H9 (cell line): ENCODE results near the gene CDR2. TPM values are rescaled to one million over a fixed set of nuclear protein-coding genes. Genes with fewer than 3 reads are reported as not detected.

ENCODE experiments used
- DNase-seq: peaks from one replicate; pipeline ENCODE4 v3.0.0-alpha.2; 2017
- H2AFZ ChIP-seq: one replicate; pipeline ENCODE4 v1.6.1; 2013; ENCODE audit warnings: mild to moderate bottlenecking, low read length, control low read depth, moderate library complexity
- H2AK5ac ChIP-seq: 2 replicates; pipeline ENCODE4 v1.6.1; 2013; ENCODE audit warnings: low read length, control low read depth, mixed read lengths; ENCODE audit not compliant: insufficient read length
- H2BK120ac ChIP-seq: one replicate; pipeline ENCODE4 v1.6.1; 2013; ENCODE audit warnings: low read depth, mild to moderate bottlenecking, low read length, control low read depth, inconsistent platforms; ENCODE audit not compliant: poor library complexity, severe bottlenecking
- H2BK12ac ChIP-seq: 2 replicates; pipeline ENCODE4 v1.6.1; 2013; ENCODE audit warnings: low read length, control low read depth, mixed read lengths, low read depth; ENCODE audit not compliant: insufficient read length
- H2BK15ac ChIP-seq: 2 replicates; pipeline ENCODE4 v1.6.1; 2013; ENCODE audit warnings: low read depth, low read length, control low read depth
- H2BK20ac ChIP-seq: one replicate; pipeline ENCODE4 v1.6.1; 2013; ENCODE audit warnings: low read depth, mild to moderate bottlenecking, low read length, control low read depth, inconsistent platforms; ENCODE audit not compliant: poor library complexity, severe bottlenecking
- H2BK5ac ChIP-seq: 2 replicates; pipeline ENCODE4 v1.6.1; 2013; ENCODE audit warnings: low read length, control low read depth, mixed read lengths; ENCODE audit not compliant: insufficient read length
- H3K14ac ChIP-seq: 2 replicates; pipeline ENCODE4 v1.6.1; 2013; ENCODE audit warnings: low read length, control low read depth; ENCODE audit not compliant: insufficient read depth
- H3K18ac ChIP-seq: 2 replicates; pipeline ENCODE4 v1.6.1; 2013; ENCODE audit warnings: low read depth, mild to moderate bottlenecking, mixed read lengths, low read length, control low read depth; ENCODE audit not compliant: insufficient read length
- H3K23ac ChIP-seq: 2 replicates; pipeline ENCODE4 v1.6.1; 2013; ENCODE audit warnings: low read length, control low read depth, mixed read lengths, low read depth; ENCODE audit not compliant: insufficient read length
- H3K23me2 ChIP-seq: 2 replicates; pipeline ENCODE4 v1.6.1; 2013; ENCODE audit warnings: low read depth, mild to moderate bottlenecking, mixed read lengths, low read length, control low read depth; ENCODE audit not compliant: insufficient read length, poor library complexity, severe bottlenecking
- H3K27ac ChIP-seq: 2 replicates; pipeline ENCODE4 v1.5.1; 2013; ENCODE audit warnings: low read length, control low read depth, mixed read lengths, low read depth; ENCODE audit not compliant: insufficient read length
- H3K27me3 ChIP-seq: 2 replicates; pipeline ENCODE4 v1.6.1; 2013; ENCODE audit warnings: low read length, control low read depth, inconsistent platforms; ENCODE audit not compliant: insufficient read depth
- H3K4ac ChIP-seq: 2 replicates; pipeline ENCODE4 v1.6.1; 2013; ENCODE audit warnings: low read depth, mild to moderate bottlenecking, control low read depth, inconsistent platforms, low read length, moderate library complexity
- H3K4me1 ChIP-seq: 2 replicates; pipeline ENCODE4 v1.6.1; 2013; ENCODE audit warnings: low read length, control low read depth, inconsistent platforms; ENCODE audit not compliant: insufficient read depth
- H3K4me2 ChIP-seq: 2 replicates; pipeline ENCODE4 v1.6.1; 2013; ENCODE audit warnings: low read length, control low read depth, mixed read lengths; ENCODE audit not compliant: insufficient read length, insufficient read depth
- H3K56ac ChIP-seq: 2 replicates; pipeline ENCODE4 v1.6.1; 2013; ENCODE audit warnings: low read depth, mild to moderate bottlenecking, mixed read lengths, low read length, control low read depth; ENCODE audit not compliant: insufficient read length
- H3K79me1 ChIP-seq: 2 replicates; pipeline ENCODE4 v1.6.1; 2013; ENCODE audit warnings: low read depth, mild to moderate bottlenecking, moderate library complexity, low read length, control low read depth, inconsistent platforms; ENCODE audit not compliant: insufficient read depth, poor library complexity, severe bottlenecking
- H3K79me2 ChIP-seq: 2 replicates; pipeline ENCODE4 v1.6.1; 2013; ENCODE audit warnings: low read length, control low read depth, inconsistent platforms; ENCODE audit not compliant: insufficient read depth
- H3K9ac ChIP-seq: 2 replicates; pipeline ENCODE4 v1.6.1; 2013; ENCODE audit warnings: low read length, control low read depth, mixed read lengths; ENCODE audit not compliant: insufficient read length; ENCODE audit errors: extremely low read depth
- H3K9me3 ChIP-seq: one replicate; pipeline ENCODE4 v1.6.1; 2013; ENCODE audit warnings: low read depth, low read length, inconsistent platforms; ENCODE audit not compliant: control insufficient read depth
- H3T11ph ChIP-seq: one replicate; pipeline ENCODE4 v1.6.1; 2013; ENCODE audit warnings: mild to moderate bottlenecking, low read length, control low read depth, inconsistent platforms
- H4K20me1 ChIP-seq: one replicate; pipeline ENCODE4 v1.6.1; 2013; ENCODE audit not compliant: control insufficient read depth, insufficient read length, insufficient read depth
- H4K5ac ChIP-seq: 2 replicates; pipeline ENCODE4 v1.6.1; 2013; ENCODE audit warnings: low read depth, mild to moderate bottlenecking, mixed read lengths, low read length, control low read depth; ENCODE audit not compliant: insufficient read length
- H4K8ac ChIP-seq: replicated peaks from 2 replicates; pipeline ENCODE4 v1.6.1; 2013; ENCODE audit warnings: low read length, control low read depth, mixed read lengths, low read depth; ENCODE audit not compliant: insufficient read length
- H4K91ac ChIP-seq: 2 replicates; pipeline ENCODE4 v1.6.1; 2013; ENCODE audit warnings: low read depth, mild to moderate bottlenecking, moderate library complexity, mixed read lengths, low read length, control low read depth; ENCODE audit not compliant: insufficient read length
- H3K27ac Mint-ChIP-seq, 3 experiments: 2 replicates in 2 of 3; 3 replicates in 1 of 3; pipeline ENCODE4 v1.8.0; 2020 to 2021; ENCODE audit warnings: mixed read lengths in 3 of 3, mild to moderate bottlenecking in 1 of 3, moderate library complexity in 1 of 3
- H3K27me3 Mint-ChIP-seq: 2 replicates; pipeline ENCODE4 v1.8.0; 2021; ENCODE audit warnings: low read depth, mild to moderate bottlenecking, moderate library complexity, mixed read lengths
- H3K36me3 Mint-ChIP-seq, 3 experiments: 2 replicates in 2 of 3; 3 replicates in 1 of 3; pipeline ENCODE4 v1.8.0; 2020 to 2021; ENCODE audit warnings: low read depth in 3 of 3, mixed read lengths in 3 of 3; ENCODE audit not compliant: insufficient read depth in 1 of 3
- H3K4me1 Mint-ChIP-seq, 2 experiments: 2 replicates each; pipeline ENCODE4 v1.8.0; 2020; ENCODE audit warnings: mixed read lengths in 2 of 2
- H3K4me3 Mint-ChIP-seq, 2 experiments: 2 replicates in 1 of 2; 3 replicates in 1 of 2; pipeline ENCODE4 v1.8.0; 2020 to 2021; ENCODE audit warnings: mild to moderate bottlenecking in 2 of 2, mixed read lengths in 2 of 2, moderate library complexity in 1 of 2
- H3K9me3 Mint-ChIP-seq, 2 experiments: 2 replicates in 1 of 2; 3 replicates in 1 of 2; pipeline ENCODE4 v1.8.0; 2020; ENCODE audit warnings: mild to moderate bottlenecking in 2 of 2, mixed read lengths in 2 of 2, moderate library complexity in 1 of 2
- CTCF ChIP-seq: fragments of 200-600 bp; sonication (generic); conservative IDR thresholded peaks from 3 replicates; pipeline ENCODE4 v1.8.0; 2021; ENCODE audit warnings: antibody characterized with exemption, mild to moderate bottlenecking
- whole genome bisulfite sequencing: extraction: QIAGEN DNeasy Blood & Tissue Kit; methylation state at CpG from one replicate; pipeline ENCODE4 v1.1.7; 2013; ENCODE audit warnings: missing lambda C conversion rate, low lambda C conversion rate, mixed read lengths; ENCODE audit not compliant: insufficient read length; ENCODE audit errors: extremely low coverage; 5-methylcytosine and 5-hydroxymethylcytosine counted together
- total RNA-seq: library from RNA; stranded (reverse); gene quantifications from 2 replicates; pipeline ENCODE4 v1.2.1, GENCODE V29; 2021

Gene CDR2
- total RNA-seq, 1 experiment from 2014 or later, result 33.4 TPM

- Histone ChIP-seq H2BK120ac (no peak overlapping the region), H3K9ac (no peak overlapping the region), H3K9me3 (no peaks in the 10 kb centered on the region), H3K27me3 (no peaks in the 10 kb centered on the region), H2BK15ac (no peak overlapping the region), H3K4me1 (no peaks in the 10 kb centered on the region; the same call in 1 of the 2 replicates), H2AK5ac (no peak overlapping the region), H3K23me2 (no peaks in the 10 kb centered on the region), H2BK20ac (no peak overlapping the region), H3K4ac (no peak overlapping the region), H2BK5ac (no peak overlapping the region), H4K8ac (no peak overlapping the region), H3K23ac (no peak overlapping the region), H3K14ac (no peak overlapping the region), H3K79me1 (no peaks in the 10 kb centered on the region), H4K20me1 (no peaks in the 10 kb centered on the region), H4K5ac (no peak overlapping the region), H2BK12ac (no peak overlapping the region), H4K91ac (no peak overlapping the region), H3K79me2 (no peaks in the 10 kb centered on the region), H3T11ph (no peak overlapping the region), H2AFZ (no peak overlapping the region), H3K56ac (no peak overlapping the region), H3K27ac (peak overlapping the region; percentile 30), H3K4me2 (no peak overlapping the region), H3K18ac (no peak overlapping the region)
- WGBS, result no CpG with 5 or more reads among the region's 8 CpGs
- DNase-seq, result no peak
- Mint-ChIP-seq H3K4me3 (no peak overlapping the region), H3K36me3 (peaks cover 28 to 48% (median 47%) of the 10 kb centered on the region in 3 experiments), H3K4me1 (peaks cover 5 to 15% of the 10 kb centered on the region in 2 experiments), H3K9me3 (no peaks in the 10 kb centered on the region), H3K27ac (peak overlapping the region in 1 of 3 experiments; percentile 61; a peak in 3 of 7 replicates), H3K27me3 (no peaks in the 10 kb centered on the region)
- no peak for TF ChIP-seq CTCF
Observed at GRCh38 chr16:22360963-22361659, 13.3 kb downstream of the CDR2 start.
